Stimulated activated CD8-positive, alpha-beta memory T cell treated with anti-CD3 and anti-CD28 coated beads, Interleukin-4, amount 100 ng/mL, for 24 hours (primary cell): ENCODE results near the gene KLHL2.

Source experiments
- DNase-seq: peaks from one replicate; pipeline ENCODE4 v3.0.0-alpha.2; 2020; ENCODE audit warnings: low read depth

The KLHL2 gene

DNA sequence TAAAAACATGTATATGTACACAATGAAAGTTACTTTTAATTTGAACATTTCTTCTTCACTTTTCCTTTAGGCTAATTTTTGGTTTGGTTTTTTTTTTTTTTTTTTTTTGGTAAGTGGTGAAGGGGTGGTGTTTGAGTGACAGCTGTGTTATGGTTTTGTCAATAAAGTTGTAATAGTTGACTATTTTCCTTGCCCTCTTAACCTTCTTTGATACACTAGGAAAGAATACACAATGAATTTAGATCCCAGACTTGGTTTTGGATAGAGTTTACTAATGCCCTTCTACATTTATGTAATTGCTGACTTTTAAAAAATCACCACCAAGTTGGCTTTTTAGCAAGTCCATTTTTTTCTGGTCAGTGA lies 82.0 kb downstream of the KLHL2 start:
- no peak for DNase-seq

GRCh38 chr4:165293061-165293460 lies 85.7 kb downstream of the KLHL2 start:
- DNase-seq, result no peak

- no peak for DNase-seq
These were observed 86.7 kb downstream of the KLHL2 start for GRCh38 chr4:165293927-165294649.

DNA sequence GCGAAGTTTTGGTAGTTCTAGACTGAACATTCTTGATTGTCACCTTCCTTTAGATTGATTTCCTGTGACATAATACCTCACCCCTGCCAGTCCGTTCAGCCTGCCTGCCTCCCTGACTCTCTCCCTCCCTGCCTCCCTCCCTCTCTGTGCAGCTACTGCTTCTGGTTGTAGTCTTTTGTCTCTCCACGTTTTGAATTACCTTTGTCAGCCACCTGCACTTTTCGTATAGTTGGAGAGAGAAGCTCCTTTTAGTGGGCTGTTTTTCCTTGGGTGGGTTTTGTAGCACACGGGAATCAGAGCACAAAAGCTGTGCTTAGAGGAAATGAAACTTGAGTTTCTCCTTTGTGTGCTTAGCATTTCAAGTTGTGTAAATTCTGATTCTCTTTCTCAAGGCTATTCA lies 87.5 kb downstream of the KLHL2 start:
- no peak for DNase-seq

DNA sequence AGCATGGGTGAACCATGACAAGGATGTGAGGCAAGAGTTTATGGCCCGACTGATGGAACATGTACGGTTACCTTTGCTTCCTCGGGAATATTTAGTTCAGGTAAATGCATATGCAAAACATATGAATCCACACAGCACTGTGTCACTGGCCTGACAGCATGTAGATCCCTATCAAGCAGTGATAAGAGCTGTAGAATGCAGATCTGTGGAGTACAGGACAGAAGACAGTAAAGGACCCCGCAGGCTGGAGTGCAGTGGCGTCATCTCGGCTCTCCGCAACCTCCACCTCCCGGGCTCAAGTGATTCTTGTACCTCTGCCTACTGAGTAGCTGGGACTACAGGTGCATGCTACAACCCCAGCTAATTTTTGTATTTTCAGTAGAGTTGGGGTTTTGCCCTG lies 90.3 kb downstream of the KLHL2 start:
- no peak for DNase-seq

DNA sequence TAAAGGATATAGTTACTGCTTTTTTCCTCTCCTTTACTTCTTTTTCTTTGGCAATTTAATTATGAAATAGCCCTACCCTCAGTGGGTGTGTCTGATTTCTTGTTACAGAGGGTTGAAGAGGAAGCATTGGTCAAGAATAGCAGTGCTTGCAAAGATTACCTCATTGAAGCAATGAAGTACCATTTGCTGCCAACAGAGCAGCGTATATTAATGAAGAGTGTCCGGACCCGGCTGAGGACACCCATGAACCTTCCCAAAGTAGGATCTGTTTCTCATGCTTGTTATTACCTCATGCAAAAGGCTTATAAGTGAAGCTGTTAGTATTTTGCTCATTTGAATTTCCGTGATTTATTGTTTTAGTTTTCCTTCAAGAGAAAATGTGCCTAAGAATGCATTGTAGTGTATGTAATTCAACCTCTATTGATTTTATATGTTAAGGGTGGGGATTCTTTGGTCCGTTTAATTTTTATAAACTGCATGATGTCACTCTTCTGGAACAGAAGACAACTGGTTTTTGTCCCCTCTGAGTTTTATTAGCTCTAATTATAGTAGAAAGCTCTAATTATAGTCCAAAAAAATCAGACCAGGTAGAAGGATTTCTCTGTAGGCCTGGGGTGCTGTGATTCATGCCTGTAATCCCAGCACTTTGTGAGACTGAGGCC lies 92.2 kb downstream of the KLHL2 start:
- DNase-seq, result no peak

DNA sequence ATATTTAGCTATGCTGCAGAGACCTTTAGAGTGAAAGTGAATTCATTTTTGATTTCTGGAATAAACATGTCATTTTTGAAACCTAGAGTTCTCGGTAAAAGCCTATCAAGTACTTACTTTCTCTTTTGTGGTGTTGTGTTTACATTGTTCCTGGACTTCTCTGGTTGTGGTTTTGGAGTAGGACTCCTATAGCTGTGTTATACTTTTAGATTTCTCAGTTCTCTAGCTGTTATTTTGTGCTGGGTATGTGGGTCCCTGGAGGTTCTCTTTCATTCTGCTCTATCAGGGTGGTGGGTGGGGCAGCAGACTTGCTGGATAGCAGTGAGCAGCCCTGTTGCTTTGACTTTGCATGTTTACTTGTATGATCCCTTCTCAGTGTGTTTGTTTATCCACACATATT lies 94.5 kb downstream of the KLHL2 start:
- no peak for DNase-seq

DNA sequence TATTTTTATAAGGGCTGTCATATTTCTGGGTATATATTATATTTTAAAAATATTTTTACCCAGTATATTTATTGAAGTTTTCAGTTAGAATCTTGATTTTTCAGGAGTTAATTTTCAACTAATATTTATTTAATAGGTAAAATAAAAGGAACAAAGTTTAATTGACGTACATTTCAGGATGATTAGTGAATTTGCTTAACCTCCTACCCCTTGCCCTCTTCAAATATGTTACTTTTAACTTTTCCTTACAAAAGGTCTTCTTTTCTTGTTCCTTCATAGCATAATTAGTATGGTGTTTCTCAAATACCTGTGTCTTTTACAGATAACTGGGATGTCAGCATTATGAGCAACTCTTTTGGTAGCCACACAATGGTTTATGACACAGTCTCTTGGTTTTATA lies 95.3 kb downstream of the KLHL2 start:
- no peak for DNase-seq

- DNase-seq, result no peak
These were observed 100.8 kb downstream of the KLHL2 start for GRCh38 chr4:165308166-165308565.

- no peak for DNase-seq
These were observed 101.2 kb downstream of the KLHL2 start for GRCh38 chr4:165308606-165309005.

GRCh38 chr4:165309456-165309855 lies 102.1 kb downstream of the KLHL2 start:
- no peak for DNase-seq

DNA sequence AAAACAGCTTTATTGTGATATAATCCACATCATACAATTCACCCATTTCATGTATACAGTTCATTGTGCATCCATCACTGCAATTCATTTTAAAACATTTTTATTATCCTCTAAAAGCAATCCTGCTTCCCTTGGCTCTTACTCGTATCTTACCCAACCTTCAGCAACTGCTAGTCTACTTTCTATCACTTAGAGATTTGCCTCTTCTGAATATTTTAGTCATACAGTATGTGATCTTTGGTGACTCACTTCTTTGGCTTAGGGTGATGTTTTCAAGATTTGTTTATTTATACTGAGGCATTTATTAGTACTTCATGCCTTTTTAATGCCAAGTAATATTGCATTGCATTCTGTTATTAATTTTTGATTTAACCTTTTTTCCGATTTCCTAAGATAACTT lies 105.1 kb downstream of the KLHL2 start:
- no peak for DNase-seq

GRCh38 chr4:165319030-165319429 lies 111.7 kb downstream of the KLHL2 start:
- DNase-seq, result no peak

DNA sequence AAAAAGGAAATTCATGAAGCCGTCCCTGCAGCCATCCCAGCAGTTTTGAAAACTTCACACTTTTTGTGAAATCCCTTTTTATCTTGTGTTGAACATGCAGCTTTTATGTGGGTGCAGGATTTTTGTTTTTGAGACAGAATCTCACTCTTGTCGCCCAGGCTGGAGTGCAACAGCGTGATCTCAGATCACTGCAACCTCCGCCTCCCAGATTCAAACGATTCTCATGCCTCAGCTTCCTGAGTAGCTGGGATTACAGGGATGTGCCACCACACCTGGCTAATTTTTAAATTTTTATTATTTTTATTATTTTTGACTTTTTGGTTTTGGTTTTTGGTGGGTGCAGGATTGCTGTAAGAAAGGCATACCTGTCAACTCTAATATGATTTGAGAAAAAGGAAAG lies 112.1 kb downstream of the KLHL2 start:
- no peak for DNase-seq

DNA sequence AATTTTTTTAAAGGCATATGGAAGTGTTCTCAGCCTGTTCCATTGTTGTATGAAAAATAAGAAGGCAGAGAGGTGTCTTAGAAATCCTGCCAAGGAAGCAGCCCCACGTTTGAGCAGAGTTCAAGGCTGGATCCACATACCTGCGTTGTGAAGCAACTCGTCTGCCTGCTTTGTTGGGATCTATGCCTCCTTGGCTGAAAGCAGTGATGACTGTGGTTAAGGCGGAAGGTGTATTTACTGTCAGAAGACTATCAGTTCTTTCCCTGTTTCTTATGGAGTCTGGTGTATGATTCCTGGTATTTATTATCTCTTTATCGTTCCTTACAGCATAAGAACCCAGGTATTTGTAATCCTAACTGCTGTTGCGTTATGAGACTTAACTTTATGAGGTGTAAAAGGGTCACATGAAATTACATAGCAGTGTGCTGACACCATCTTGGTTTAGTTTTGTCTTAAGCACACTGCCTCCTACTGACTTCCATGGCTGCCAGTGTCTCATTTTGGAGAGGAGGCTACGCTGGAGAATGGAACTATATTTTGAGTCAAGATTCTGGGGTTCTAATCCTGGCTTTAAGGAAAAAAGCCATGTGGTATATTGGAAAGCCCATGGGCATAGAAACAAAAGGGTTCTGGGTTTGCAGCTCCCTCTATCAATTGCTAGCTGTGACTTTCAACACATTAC lies 117.0 kb downstream of the KLHL2 start:
- no peak for DNase-seq

DNA sequence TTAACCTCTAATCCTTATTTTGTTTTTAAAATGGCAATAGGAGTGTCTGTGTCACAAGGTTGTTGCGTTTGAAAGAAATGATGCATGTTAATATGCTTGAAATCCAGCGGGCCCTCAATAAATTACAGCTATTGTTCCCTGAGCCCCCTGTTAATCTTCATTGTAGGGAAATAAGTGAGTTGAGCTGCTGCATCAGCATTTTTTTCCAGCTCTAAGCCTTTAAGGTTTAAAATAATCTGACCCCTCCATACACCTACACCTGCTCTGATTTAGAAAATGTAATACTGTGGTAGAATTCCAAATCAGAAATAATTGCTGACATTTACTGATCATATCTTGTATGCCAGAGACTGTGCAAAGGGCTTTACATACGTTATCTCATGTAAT lies 117.5 kb downstream of the KLHL2 start:
- DNase-seq, result no peak

DNA sequence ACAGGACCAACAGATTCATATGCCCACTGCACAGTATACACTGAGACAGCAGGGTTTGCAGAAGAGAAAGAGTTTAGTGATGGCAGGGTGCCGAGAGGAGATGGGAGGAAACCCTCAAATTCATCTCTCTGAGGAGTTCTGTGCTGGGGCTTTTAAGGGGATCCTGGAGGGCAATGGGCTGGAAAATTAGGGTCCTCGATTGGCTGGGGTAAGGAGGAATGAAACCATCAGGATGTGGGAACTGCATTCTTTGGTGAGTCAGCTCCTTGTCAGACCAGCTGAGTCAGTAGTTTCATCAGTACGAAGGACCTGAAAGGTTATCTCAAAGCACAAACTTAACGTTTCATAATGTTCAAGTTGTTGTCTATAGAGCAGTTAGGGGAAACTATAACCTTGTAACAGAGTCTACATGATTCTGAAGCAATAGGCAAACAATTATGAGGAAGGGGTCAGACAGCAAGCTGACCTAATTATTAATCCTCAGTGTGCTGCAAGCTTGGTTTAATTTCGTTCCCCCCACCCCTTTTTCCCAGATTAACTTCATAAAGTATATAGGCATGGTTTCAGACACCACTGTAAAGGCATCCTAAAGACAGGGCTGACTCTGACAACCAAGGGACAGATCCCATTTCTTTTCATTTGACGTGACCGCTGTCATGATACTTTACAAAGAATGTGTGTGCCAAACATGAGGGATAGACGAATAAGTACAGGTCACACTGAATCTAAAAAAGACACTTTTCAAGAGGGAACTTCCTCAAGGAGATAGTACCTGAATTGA lies 118.6 kb downstream of the KLHL2 start:
- no peak for DNase-seq

DNA sequence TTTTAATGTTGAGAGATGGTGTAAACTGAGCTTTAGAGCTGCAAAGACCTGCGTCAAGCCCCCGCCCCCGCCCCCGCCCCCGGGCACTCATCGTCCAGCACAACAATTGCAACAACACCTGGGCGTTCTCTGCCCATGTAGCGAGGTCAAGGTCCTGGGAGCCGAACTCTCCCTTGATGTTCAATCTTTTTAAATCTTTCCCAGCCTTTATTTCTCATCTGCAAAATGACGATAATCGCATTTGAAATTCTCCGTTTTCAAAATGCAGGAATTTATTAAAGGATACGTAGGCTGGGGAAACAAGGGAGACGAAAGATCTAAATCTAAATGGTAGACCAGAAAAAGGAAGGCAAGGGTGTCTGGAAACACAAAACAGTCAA lies 119.5 kb downstream of the KLHL2 start:
- no peak for DNase-seq

DNA sequence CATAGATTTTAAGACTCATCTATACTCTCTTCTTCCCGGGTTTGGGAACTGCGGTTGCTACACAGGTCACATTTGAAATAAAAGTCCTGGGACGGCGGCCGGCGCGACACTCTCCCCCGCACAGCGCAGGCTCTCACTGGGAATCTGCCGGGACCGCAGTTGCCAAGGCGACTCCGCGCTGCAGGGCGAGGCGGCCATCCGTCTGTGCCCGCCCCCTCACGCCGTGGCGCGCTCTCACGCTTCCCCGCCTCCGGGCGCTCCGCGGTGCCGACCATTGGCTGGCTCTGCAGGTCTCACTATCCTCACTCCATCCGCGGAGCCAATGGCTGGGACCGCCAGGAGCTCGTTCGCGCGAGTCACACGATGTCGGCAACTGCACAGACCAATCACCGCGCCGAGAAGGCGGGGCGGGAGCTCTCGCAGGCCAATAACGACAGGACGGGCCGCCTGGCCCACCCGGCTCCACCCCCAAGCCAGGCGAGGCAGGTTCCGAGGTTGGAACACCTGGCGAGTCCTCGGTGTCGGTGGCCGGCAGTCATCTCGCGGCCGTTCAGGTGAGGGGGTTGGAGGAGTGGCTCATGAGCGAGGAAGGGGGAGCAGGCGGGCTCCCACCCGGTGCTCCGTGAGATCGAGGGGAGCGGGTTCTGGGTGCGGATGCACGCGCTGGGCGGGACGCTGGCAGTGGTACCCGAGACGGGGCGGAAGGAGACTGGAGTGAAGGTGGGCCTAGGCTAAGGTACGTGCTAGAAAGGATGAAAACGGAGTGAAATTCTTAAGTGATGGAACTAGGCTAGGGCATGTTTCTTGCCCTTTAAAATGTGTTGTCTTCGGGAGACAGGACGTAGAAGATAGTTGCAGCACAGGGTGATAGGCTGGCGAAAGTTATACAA lies 120.1 kb downstream of the KLHL2 start, which contains the start of gene MSMO1:
Gene MSMO1, plus strand, starts transcription at position 459 of the 890 bp plus-strand sequence. CDS start 5,702 bp downstream, outside the sequence.
- peak; percentile 98 for DNase-seq

- DNase-seq, result no peak
These were observed 120.7 kb downstream of the KLHL2 start for GRCh38 chr4:165328101-165328425.

DNA sequence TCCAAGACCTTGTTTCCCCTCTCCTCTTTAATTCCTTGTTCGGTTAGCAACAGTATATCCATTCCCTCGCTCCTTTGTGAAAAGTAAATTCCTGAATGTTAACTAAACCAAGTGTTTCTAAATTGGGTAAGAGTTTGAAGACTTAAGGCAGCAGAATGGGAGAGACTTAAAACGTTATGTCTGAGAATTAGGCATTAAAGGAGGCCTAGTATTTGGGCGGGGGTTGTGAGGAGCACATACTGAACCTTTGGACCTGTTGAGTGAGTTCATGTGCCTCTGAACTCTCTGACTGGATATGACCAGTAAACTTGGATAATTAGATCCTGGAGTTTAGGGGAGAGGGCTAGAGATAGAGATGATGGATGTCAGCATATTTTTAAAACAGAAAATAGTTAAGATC lies 121.3 kb downstream of the KLHL2 start:
- no peak for DNase-seq

DNA sequence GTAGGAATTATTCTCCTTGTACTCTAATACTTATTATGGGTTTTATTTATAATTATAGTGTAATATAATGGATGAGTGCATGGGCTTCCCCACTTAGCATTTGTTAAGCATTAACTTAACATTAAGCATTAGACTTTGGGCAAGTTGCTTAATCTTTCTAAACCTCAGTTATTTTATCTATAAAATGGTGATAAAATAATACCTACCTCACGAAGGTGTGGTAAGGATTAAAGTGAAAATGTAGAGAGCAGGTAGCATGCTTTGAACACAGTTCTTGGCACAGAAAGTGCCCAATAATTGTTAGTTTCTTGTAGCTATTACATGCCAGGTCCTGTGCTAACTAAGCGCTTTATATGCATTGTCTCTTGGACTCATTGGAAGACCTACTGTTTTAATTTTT lies 122.7 kb downstream of the KLHL2 start:
- DNase-seq, result no peak
